Measurements from ENCODE around the gene AFF3. TPM values are rescaled to one million over a fixed set of nuclear protein-coding genes. Genes with fewer than 3 reads are reported as not detected.
"Not testable (repeated sequence)": the region's sequence is repeated elsewhere in the genome, so short reads cannot be mapped to it uniquely, and the experiment has no call there.

AFF3 gene
- total RNA-seq, 4 donors from 2014 or later = 9.0 to 20.2 (median 14.5) TPM

GRCh38 chr2:99928470-99929053 lies 213.8 kb downstream of the AFF3 start:
- DNase-seq = no peak
- H3K27me3 ChIP-seq = no peaks in the 10 kb centered on the region
- WGBS, 2 donors (ENCODE audit: low coverage in 1 of 2) = 83 to 94% methylated on average over 6 of the region's 6 CpGs

GRCh38 chr2:99927690-99928207 lies 214.6 kb downstream of the AFF3 start:
- H3K27me3 ChIP-seq; H3K4me3 ChIP-seq; H3K9me3 ChIP-seq; intact Hi-C loops (cut with DNase I; ENCODE audit: low total_unique reads); in situ Hi-C loops (cut with MboI; ENCODE audit: low pct_ligation_motif_present in 1 of 4, low pct_unique_long_range_greater_than_20kb in 1 of 4, low sequenced_read_pairs in 3 of 4); DNase-seq; H3K27ac ChIP-seq; H3K4me1 ChIP-seq; H3K36me3 ChIP-seq: not testable (repeated sequence)
- 81 to 98% methylated on average over 5 to 7 of the region's 7 CpGs for WGBS, 2 donors (ENCODE audit: low coverage in 1 of 2)

More at GRCh38 chr2:99928470-99929053, 213.8 kb downstream of the AFF3 start:
- Histone ChIP-seq H3K4me1 (no peaks in the 10 kb centered on the region), H3K9me3 (no peaks in the 10 kb centered on the region), H3K27ac (no peak overlapping the region), H3K4me3 (no peak overlapping the region), H3K36me3 (no peaks in the 10 kb centered on the region)
- in situ Hi-C loops (cut with MboI; ENCODE audit: low pct_ligation_motif_present in 1 of 4, low pct_unique_long_range_greater_than_20kb in 1 of 4, low sequenced_read_pairs in 3 of 4) = no loop called here
- intact Hi-C loops (cut with DNase I; ENCODE audit: low total_unique reads) = no loop called here
- TF ChIP-seq EP300 (IDR thresholded peaks at IDR 0.05; ENCODE audit: low read depth) (no peak), POLR2A (IDR thresholded peaks at IDR 0.05) (no peak), POLR2AphosphoS5 (IDR thresholded peaks at IDR 0.05) (no peak), CTCF (IDR thresholded peaks at IDR 0.05) (no peak)

GRCh38 chr2:99926986-99927385 lies 215.4 kb downstream of the AFF3 start:
- Histone ChIP-seq H3K27me3 (no peaks in the 10 kb centered on the region), H3K4me1 (no peaks in the 10 kb centered on the region), H3K9me3 (no peaks in the 10 kb centered on the region), H3K27ac (no peak overlapping the region), H3K4me3 (no peak overlapping the region), H3K36me3 (no peaks in the 10 kb centered on the region)
- no peak for TF ChIP-seq EP300 (IDR thresholded peaks at IDR 0.05; ENCODE audit: low read depth)
- TF ChIP-seq POLR2A (IDR thresholded peaks at IDR 0.05) = no peak
- no peak for TF ChIP-seq POLR2AphosphoS5 (IDR thresholded peaks at IDR 0.05)
- no peak for TF ChIP-seq CTCF (IDR thresholded peaks at IDR 0.05)
- no peak for DNase-seq
- intact Hi-C loops (cut with DNase I; ENCODE audit: low total_unique reads) = no loop called here
- in situ Hi-C loops (cut with MboI; ENCODE audit: low pct_ligation_motif_present in 1 of 4, low pct_unique_long_range_greater_than_20kb in 1 of 4, low sequenced_read_pairs in 3 of 4) = no loop called here

GRCh38 chr2:99925960-99926359 lies 216.4 kb downstream of the AFF3 start:
- 91 to 96% methylated on average over 4 of the region's 4 CpGs for WGBS, 2 donors (ENCODE audit: low coverage in 1 of 2)
- H3K36me3 ChIP-seq = no peaks in the 10 kb centered on the region
- H3K27me3 ChIP-seq = no peaks in the 10 kb centered on the region
- no peak overlapping the region for H3K27ac ChIP-seq
- TF ChIP-seq CTCF (IDR thresholded peaks at IDR 0.05) (no peak), POLR2A (IDR thresholded peaks at IDR 0.05) (no peak), POLR2AphosphoS5 (IDR thresholded peaks at IDR 0.05) (no peak), EP300 (IDR thresholded peaks at IDR 0.05; ENCODE audit: low read depth) (no peak)
- no peaks in the 10 kb centered on the region for H3K9me3 ChIP-seq
- no peak for DNase-seq
- in situ Hi-C loops (cut with MboI; ENCODE audit: low pct_ligation_motif_present in 1 of 4, low pct_unique_long_range_greater_than_20kb in 1 of 4, low sequenced_read_pairs in 3 of 4) (no loop called here), intact Hi-C loops (cut with DNase I; ENCODE audit: low total_unique reads) (no loop called here)
- H3K4me3 ChIP-seq = no peak overlapping the region
- H3K4me1 ChIP-seq = no peaks in the 10 kb centered on the region

GRCh38 chr2:99922664-99923063 lies 219.7 kb downstream of the AFF3 start:
- H3K27ac ChIP-seq = no peak overlapping the region
- H3K27me3 ChIP-seq = no peaks in the 10 kb centered on the region
- TF ChIP-seq CTCF (IDR thresholded peaks at IDR 0.05) = no peak
- TF ChIP-seq POLR2A (IDR thresholded peaks at IDR 0.05) = no peak
- TF ChIP-seq POLR2AphosphoS5 (IDR thresholded peaks at IDR 0.05) = no peak
- TF ChIP-seq EP300 (IDR thresholded peaks at IDR 0.05; ENCODE audit: low read depth) = no peak
- intact Hi-C loops (cut with DNase I; ENCODE audit: low total_unique reads) = no loop called here
- in situ Hi-C loops (cut with MboI; ENCODE audit: low pct_ligation_motif_present in 1 of 4, low pct_unique_long_range_greater_than_20kb in 1 of 4, low sequenced_read_pairs in 3 of 4) = no loop called here
- no peak for DNase-seq
- H3K36me3 ChIP-seq = no peaks in the 10 kb centered on the region
- H3K4me3 ChIP-seq = no peak overlapping the region
- H3K9me3 ChIP-seq = no peaks in the 10 kb centered on the region
- WGBS, 2 donors (ENCODE audit: low coverage in 1 of 2) = 85 to 86% methylated on average over 6 of the region's 6 CpGs
- H3K4me1 ChIP-seq = no peaks in the 10 kb centered on the region
